Ovary (tissue), 9 donors: ENCODE measurements around the gene RARA. TPM values are rescaled to one million over a fixed set of nuclear protein-coding genes. Genes with fewer than 3 reads are reported as not detected.

Source experiments
- DNase-seq, 5 donors: peaks; one replicate each; pipeline ENCODE4 v3.0.0-alpha.2; 2019 to 2020
- H3K27ac ChIP-seq, 2 donors: fragments of 200-600 bp; one replicate each; pipeline versions ENCODE4 v1.5.1 to v1.8.0; 2019 to 2022
- H3K27me3 ChIP-seq: fragments of 200-600 bp; one replicate; pipeline ENCODE4 v1.8.0; 2022
- H3K36me3 ChIP-seq: fragments of 200-600 bp; sonication (generic); one replicate; pipeline ENCODE4 v1.5.1; 2019
- H3K4me1 ChIP-seq: one replicate; pipeline ENCODE4 v1.8.1; 2013; ENCODE audit warnings: mild to moderate bottlenecking, moderate library complexity; ENCODE audit not compliant: insufficient read depth
- H3K4me3 ChIP-seq: fragments of 200-600 bp; sonication (generic); one replicate; pipeline ENCODE4 v1.5.1; 2017
- H3K9me3 ChIP-seq, 2 donors: fragments of 200-600 bp in 1 of 2; sonication (generic) in 1 of 2; one replicate each; pipeline versions ENCODE4 v1.5.1 to v1.8.1; 2013 to 2019; ENCODE audit warnings: mild to moderate bottlenecking in 1 of 2, moderate library complexity in 1 of 2
- CTCF ChIP-seq, 3 donors: fragments of 450-650 bp in 2 of 3; fragments of 200-600 bp in 1 of 3; IDR thresholded peaks; one replicate each; pipeline versions ENCODE4 v1.5.1 to v1.8.0; 2016 to 2022; ENCODE audit warnings: antibody characterized with exemption in 3 of 3, mild to moderate bottlenecking in 1 of 3
- EP300 ChIP-seq: sonication (generic); formaldehyde crosslinking; IDR thresholded peaks from one replicate; pipeline ENCODE4 v1.6.1; 2017; ENCODE audit warnings: antibody characterized with exemption
- POLR2A ChIP-seq: fragments of 450-650 bp; IDR thresholded peaks from one replicate; pipeline ENCODE4 v1.6.1; 2017; ENCODE audit warnings: antibody characterized with exemption, mild to moderate bottlenecking, moderate library complexity
- WGBS, 3 donors: extraction: QIAGEN DNeasy Blood & Tissue Kit in 1 of 3; methylation state at CpG; one replicate each; pipeline versions ENCODE4 v1.1.5 to v1.1.7; 2013 to 2017; 5-methylcytosine and 5-hydroxymethylcytosine counted together
- intact Hi-C, 4 donors: fragments of 100-400 bp; cut with DNase I; formaldehyde crosslinking; loops; one replicate each; pipeline versions ENCODE4 v1.11.0 to v1.15.1; 2022 to 2023
- polyA plus RNA-seq, 2 donors: library from polyadenylated mRNA; stranded (reverse); fragments of 200-250 nt in 1 of 2; fragments of 350-450 nt in 1 of 2; fragmentation: Illumina TruSeq in 1 of 2; extraction: RNeasy Lipid Tissue Mini Kit (QIAGEN cat#74804) in 1 of 2; gene quantifications; one replicate each; pipeline ENCODE4 v1.2.3, GENCODE V29; 2013 to 2014
- total RNA-seq, 7 donors: library from RNA; depleted of rRNA in 2 of 7; stranded (reverse); fragments of >200 nt in 2 of 7; fragmentation: NEBNext Ultra II Directional in 3 of 7; extraction: Animal tissue kit (Norgen Biotek cat#: 25700) in 3 of 7; gene quantifications; one replicate each; pipeline versions ENCODE4 v1.1.0 to v1.2.4, GENCODE V29; 2016 to 2023
- donor health status: DM: no; HTN: no; CAD: no; lungs with moderate emphysema.
- donor health status: DM: no; HTN: no; CAD: no.
- donor health status: Bipolar disorder and iron deficiency.
- donor health status: DM: yes; HTN: yes; CAD: no.
- donor health status: DM: no; HTN: no; CAD: no.
- donor health status: DM: yes; HTN: yes; CAD: no.

Gene RARA
- total and polyA plus RNA-seq, 9 donors = 19.8 to 100 (median 61.9) TPM

- Histone ChIP-seq H3K4me1 (peaks cover 64% of the 10 kb centered on the region), H3K36me3 (no peaks in the 10 kb centered on the region), H3K4me3 (no peak overlapping the region), H3K27me3 (no peaks in the 10 kb centered on the region), H3K27ac (peak overlapping the region; percentile 62 to 64), H3K9me3 (no peaks in the 10 kb centered on the region)
- intact Hi-C loops = no loop called here
- TF ChIP-seq CTCF (IDR thresholded peaks at IDR 0.05) (no peak), POLR2A (no peak), EP300 (no peak)
- DNase-seq = peak in 1 of 5 donors; percentile 21
- WGBS, 3 donors = 71 to 87% (median 79%) methylated on average over 4 of the region's 4 CpGs
These were observed 18.3 kb downstream of the RARA start for GRCh38 chr17:40327244-40327729.

- DNase-seq = peak; percentile 41 to 69 (median 65)
- Histone ChIP-seq H3K9me3 (no peaks in the 10 kb centered on the region), H3K27ac (peak overlapping the region in 1 of 2 donors; percentile 64), H3K27me3 (no peaks in the 10 kb centered on the region), H3K4me1 (peaks cover 64% of the 10 kb centered on the region), H3K4me3 (no peak overlapping the region), H3K36me3 (no peaks in the 10 kb centered on the region)
- intact Hi-C loops = no loop called here
- WGBS, 3 donors = 7 to 13% (median 13%) methylated on average over 3 of the region's 3 CpGs
- TF ChIP-seq CTCF (IDR thresholded peaks at IDR 0.05) (no peak), EP300 (no peak), POLR2A (no peak)
These were observed 18.9 kb downstream of the RARA start for GRCh38 chr17:40327735-40328385.

- intact Hi-C loops = no loop called here
- Histone ChIP-seq H3K27ac (peak overlapping the region in 1 of 2 donors; percentile 64), H3K9me3 (no peaks in the 10 kb centered on the region), H3K36me3 (no peaks in the 10 kb centered on the region), H3K4me3 (no peak overlapping the region), H3K27me3 (no peaks in the 10 kb centered on the region), H3K4me1 (peaks cover 63% of the 10 kb centered on the region)
- no peak for DNase-seq
- whole genome bisulfite sequencing, 3 donors = 85 to 94% (median 94%) methylated on average over 2 of the region's 2 CpGs
- TF ChIP-seq CTCF (IDR thresholded peaks at IDR 0.05) (no peak), POLR2A (no peak), EP300 (no peak)
These were observed 19.4 kb downstream of the RARA start for GRCh38 chr17:40328386-40328766.

- peak overlapping the region; percentile 34 to 77 for H3K27ac ChIP-seq
- H3K36me3 ChIP-seq = no peaks in the 10 kb centered on the region
- no peak overlapping the region for H3K4me3 ChIP-seq
- TF ChIP-seq POLR2A (no peak), CTCF (IDR thresholded peaks at IDR 0.05) (no peak)
- 42 to 49% (median 42%) methylated on average over 11 of the region's 11 CpGs for WGBS, 3 donors
- peak in 1 of 5 donors; percentile 40 for DNase-seq
- intact Hi-C loops = no loop called here
- no peaks in the 10 kb centered on the region for H3K9me3 ChIP-seq
- H3K27me3 ChIP-seq = no peaks in the 10 kb centered on the region
- H3K4me1 ChIP-seq = peaks cover 70% of the 10 kb centered on the region
These were observed 21.1 kb downstream of the RARA start for GRCh38 chr17:40329839-40330794.
